ENCODE results near the gene CHMP6. TPM values are rescaled to one million over a fixed set of nuclear protein-coding genes. Genes with fewer than 3 reads are reported as not detected.

Gene CHMP6
- polyA plus RNA-seq, 3 donors = 20.3 to 44.8 (median 44.1) TPM

- Mint-ChIP-seq H3K36me3 (peaks cover 7 to 21% of the 10 kb centered on the region in 2 donors), H3K4me1 (peaks cover 46% of the 10 kb centered on the region), H3K27me3 (ENCODE audit: low read depth in 3 of 3) (peaks cover 15 to 47% (median 37%) of the 10 kb centered on the region in 3 donors), H3K4me3 (peak overlapping the region; percentile 97 to 99), H3K27ac (peak overlapping the region in 3 of 7 donors; percentile 44 to 83 (median 81)), H3K9me3 (peaks cover 0 to 10% (median 7%) of the 10 kb centered on the region in 7 donors)
- Histone ChIP-seq H3K9ac (ENCODE audit: insufficient read depth, low read length, poor library complexity, severe bottlenecking) (peak overlapping the region; percentile 12), H3K4me1 (ENCODE audit: control insufficient read depth in 1 of 2, insufficient read depth in 2 of 2, low read length in 2 of 2) (peaks cover 40 to 43% of the 10 kb centered on the region in 2 donors), H3K79me2 (ENCODE audit: insufficient read depth, low read length) (peaks cover 18% of the 10 kb centered on the region), H3K27ac (ENCODE audit: low read depth in 1 of 2, low read length in 2 of 2) (peak overlapping the region in 1 of 2 donors; percentile 27), H3K4me3 (replicated peaks in 1 of 3; ENCODE audit: low read depth in 2 of 3, low read length in 3 of 3) (peak overlapping the region in 1 of 3 experiments; percentile 97), H2AFZ (ENCODE audit: insufficient read depth, low read depth, low read length, poor library complexity, severe bottlenecking) (no peak overlapping the region), H3K36me3 (replicated peaks in 1 of 2; ENCODE audit: control insufficient read depth in 1 of 2, insufficient read depth in 2 of 2, low read length in 2 of 2) (no peaks in the 10 kb centered on the region), H3K9me3 (replicated peaks in 1 of 2; ENCODE audit: control insufficient read depth in 1 of 2, insufficient read depth in 1 of 2, low read length in 2 of 2) (peaks cover 0 to 7% of the 10 kb centered on the region in 2 donors), H4K20me1 (ENCODE audit: insufficient read depth, low read length) (peaks cover 41% of the 10 kb centered on the region), H3K4me2 (replicated peaks; ENCODE audit: extremely low read depth, low read length, poor library complexity, severe bottlenecking) (peak overlapping the region; percentile 89), H3K27me3 (ENCODE audit: control insufficient read depth in 2 of 2, insufficient read depth in 2 of 2, low read length in 2 of 2) (peaks cover 0 to 29% of the 10 kb centered on the region in 2 donors)
- intact Hi-C loops (cut with micrococcal nuclease) = loop anchor here (5.0 to 10.0 kb wide), 2 partner anchors 61 to 194 kb away; partner anchors contain the start of gene CEP131 (in 1 of the 2)
- 60% methylated on average over 23 of the region's 32 CpGs for WGBS (ENCODE audit: insufficient coverage)
- DNase-seq = peak in 1 of 3 donors; percentile 5
- TF ChIP-seq CTCF (IDR thresholded peaks at IDR 0.05) = no peak
Measured at GRCh38 chr17:81030741-81031565, 39.3 kb downstream of the CHMP6 start.

Data from CD14-positive monocyte (primary cell).